A673 (cell line): ENCODE data around the gene SNAP29. TPM values are rescaled to one million over a fixed set of nuclear protein-coding genes. Genes with fewer than 3 reads are reported as not detected.

Source experiments
- BruUV-seq: library from RNA; stranded (reverse); fragments of 400-500 nt; replicated peaks from 2 replicates; lab custom pipeline; 2021; lab: Mats Ljungman, UMichigan
- CTCF ChIA-PET: fragments of 300-600 bp; sonication (Branson Sonifier 250); formaldehyde crosslinking; loops from one replicate; lab custom pipeline; 2022; ENCODE audit warnings: antibody characterized with exemption; lab: Charles Lee
- POLR2A ChIA-PET: fragments of 300-600 bp; sonication (Branson Sonifier 250); formaldehyde crosslinking; loops from one replicate; lab custom pipeline; 2022; ENCODE audit warnings: antibody characterized with exemption; ENCODE audit not compliant: low non-redundant PET; lab: Charles Lee
- DNase-seq: peaks from one replicate; pipeline ENCODE4 v3.0.0-alpha.2; 2015; ENCODE audit warnings: low spot score
- H3K27ac ChIP-seq: fragments of 200-600 bp; sonication (generic); 2 replicates; pipeline ENCODE4 v1.5.1; 2016; ENCODE audit warnings: mixed run types, low read depth, mild to moderate bottlenecking, mixed read lengths, antibody characterized with exemption, low read length; ENCODE audit not compliant: poor library complexity, severe bottlenecking
- H3K27me3 ChIP-seq: fragments of 200-600 bp; sonication (generic); replicated peaks from 2 replicates; pipeline ENCODE4 v1.6.1; 2017; ENCODE audit warnings: mixed run types, low read depth, mild to moderate bottlenecking, mixed read lengths, antibody characterized with exemption, low read length; ENCODE audit not compliant: insufficient read depth, poor library complexity
- H3K36me3 ChIP-seq: fragments of 200-600 bp; sonication (generic); 2 replicates; pipeline ENCODE4 v1.6.1; 2016; ENCODE audit warnings: mixed run types, mild to moderate bottlenecking, mixed read lengths, antibody characterized with exemption, low read length; ENCODE audit not compliant: insufficient read depth, poor library complexity, severe bottlenecking
- H3K4me1 ChIP-seq: fragments of 200-600 bp; sonication (generic); 2 replicates; pipeline ENCODE4 v1.6.1; 2017; ENCODE audit warnings: mixed run types, mild to moderate bottlenecking, mixed read lengths, antibody characterized with exemption, low read length; ENCODE audit not compliant: insufficient read depth, poor library complexity, severe bottlenecking
- H3K4me3 ChIP-seq: fragments of 200-600 bp; sonication (generic); 2 replicates; pipeline ENCODE4 v1.5.1; 2016; ENCODE audit warnings: low read depth, mixed run types, mild to moderate bottlenecking, mixed read lengths, low read length; ENCODE audit not compliant: poor library complexity, severe bottlenecking
- H3K9me3 ChIP-seq: fragments of 200-600 bp; sonication (generic); 2 replicates; pipeline ENCODE4 v1.6.1; 2016; ENCODE audit warnings: mixed run types, low read depth, mild to moderate bottlenecking, mixed read lengths, antibody characterized with exemption, low read length; ENCODE audit not compliant: poor library complexity, severe bottlenecking
- EZH2 ChIP-seq: fragments of 200-600 bp; sonication (generic); IDR thresholded peaks from 2 replicates; pipeline ENCODE4 v1.6.1; 2017; ENCODE audit warnings: borderline replicate concordance, low read depth, mild to moderate bottlenecking, mixed read lengths, antibody characterized with exemption, low read length; ENCODE audit not compliant: poor library complexity, severe bottlenecking
- intact Hi-C: fragments of 100-400 bp; cut with micrococcal nuclease; formaldehyde crosslinking; loops from one replicate; pipeline ENCODE4 v1.10.0; 2022; ENCODE audit not compliant: unreplicated experiment
- total RNA-seq: library from RNA; stranded (reverse); gene quantifications from 2 replicates; pipeline ENCODE4 v1.2.3, GENCODE V29; 2021
- TF ChIP-seq, protein P1 (sequence below): fragments of 300-800, 200-600 bp; sonication (generic); conservative IDR thresholded peaks from 2 replicates; pipeline ENCODE4 v1.5.1; 2017; ENCODE audit warnings: low read depth, mild to moderate bottlenecking, antibody characterized with exemption, low read length, moderate library complexity, mixed read lengths

The SNAP29 gene
- total RNA-seq, 1 experiment from 2014 or later, result 35.3 TPM

DNA sequence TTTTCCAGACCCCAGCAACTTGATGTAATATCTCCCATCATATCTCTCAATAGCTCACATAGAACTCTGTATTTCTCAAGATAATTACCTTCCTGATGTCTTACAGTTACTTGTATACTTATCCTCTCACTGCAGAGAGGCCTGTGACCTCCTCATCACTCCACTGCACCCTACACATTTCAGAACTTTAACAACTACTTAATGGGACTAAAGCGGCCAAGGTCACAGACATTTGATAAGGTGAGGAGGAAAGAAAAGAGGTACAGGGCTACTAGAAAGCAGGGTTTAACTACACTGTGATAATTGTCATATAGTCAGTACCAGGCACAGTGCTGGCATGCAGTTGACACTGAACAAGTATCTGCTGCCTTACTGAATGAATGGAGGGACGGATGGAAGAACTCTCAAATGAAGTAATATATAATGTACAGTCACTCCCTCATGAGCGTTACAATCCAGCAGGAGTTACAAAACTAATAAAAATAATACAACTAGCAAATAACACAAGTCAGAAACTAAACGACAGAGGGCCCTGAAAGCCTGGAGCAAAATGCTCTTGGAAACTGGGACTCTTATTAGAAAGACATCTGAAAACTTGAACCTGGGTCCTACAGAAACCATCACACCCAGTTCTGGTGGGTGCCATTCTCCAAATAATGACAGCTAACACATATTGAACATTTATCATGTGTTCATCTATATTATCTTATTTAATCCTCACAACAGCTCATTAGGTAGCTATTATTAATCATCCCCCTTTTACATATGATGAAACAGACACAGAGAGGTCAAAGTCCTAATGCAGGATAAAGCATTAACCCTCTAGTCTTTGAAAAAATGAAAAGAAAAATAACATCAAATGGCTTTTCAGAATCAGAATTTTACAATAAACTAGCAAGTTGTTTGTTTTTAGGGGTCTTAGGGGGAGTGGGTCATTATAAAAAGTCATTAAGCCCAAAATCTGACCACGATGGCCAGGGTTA, 14.5 kb upstream of the SNAP29 start:
- Histone ChIP-seq H3K27me3 (no peaks in the 10 kb centered on the region), H3K27ac (no peak overlapping the region), H3K9me3 (no peaks in the 10 kb centered on the region), H3K36me3 (no peaks in the 10 kb centered on the region), H3K4me1 (no peaks in the 10 kb centered on the region), H3K4me3 (no peak overlapping the region)
- ChIA-PET CTCF (no interaction called here), POLR2A (no interaction called here)
- DNase-seq, result no peak
- no TSS peak for BruUV-seq
- TF ChIP-seq, protein P1, sequence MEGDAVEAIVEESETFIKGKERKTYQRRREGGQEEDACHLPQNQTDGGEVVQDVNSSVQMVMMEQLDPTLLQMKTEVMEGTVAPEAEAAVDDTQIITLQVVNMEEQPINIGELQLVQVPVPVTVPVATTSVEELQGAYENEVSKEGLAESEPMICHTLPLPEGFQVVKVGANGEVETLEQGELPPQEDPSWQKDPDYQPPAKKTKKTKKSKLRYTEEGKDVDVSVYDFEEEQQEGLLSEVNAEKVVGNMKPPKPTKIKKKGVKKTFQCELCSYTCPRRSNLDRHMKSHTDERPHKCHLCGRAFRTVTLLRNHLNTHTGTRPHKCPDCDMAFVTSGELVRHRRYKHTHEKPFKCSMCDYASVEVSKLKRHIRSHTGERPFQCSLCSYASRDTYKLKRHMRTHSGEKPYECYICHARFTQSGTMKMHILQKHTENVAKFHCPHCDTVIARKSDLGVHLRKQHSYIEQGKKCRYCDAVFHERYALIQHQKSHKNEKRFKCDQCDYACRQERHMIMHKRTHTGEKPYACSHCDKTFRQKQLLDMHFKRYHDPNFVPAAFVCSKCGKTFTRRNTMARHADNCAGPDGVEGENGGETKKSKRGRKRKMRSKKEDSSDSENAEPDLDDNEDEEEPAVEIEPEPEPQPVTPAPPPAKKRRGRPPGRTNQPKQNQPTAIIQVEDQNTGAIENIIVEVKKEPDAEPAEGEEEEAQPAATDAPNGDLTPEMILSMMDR, result no peak
- no peak for TF ChIP-seq EZH2
- intact Hi-C loops, result no loop called here

DNA sequence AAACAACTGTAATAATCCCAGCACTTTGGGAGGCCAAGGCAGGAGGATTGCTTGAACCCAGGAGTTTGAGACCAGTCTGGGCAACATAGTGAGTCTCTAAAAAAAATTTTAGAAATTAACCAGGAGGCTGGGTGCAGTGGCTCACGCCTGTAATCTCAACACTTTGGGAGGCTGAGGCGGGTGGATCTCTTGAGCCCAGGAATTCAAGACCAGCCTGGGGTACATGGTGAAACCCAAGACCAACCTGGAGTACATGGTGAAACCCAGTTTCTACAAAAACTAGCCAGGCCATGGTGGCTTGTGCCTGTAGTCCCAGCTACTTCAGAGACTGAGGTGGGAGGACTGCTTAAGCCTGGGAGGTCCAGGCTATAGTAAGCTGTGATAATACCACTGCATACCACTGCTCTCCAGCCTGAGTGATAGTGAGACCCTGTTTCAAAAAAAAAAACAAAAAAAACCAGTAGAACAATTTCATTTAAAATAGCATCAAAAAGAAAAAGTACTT, 11.4 kb upstream of the SNAP29 start:
- POLR2A ChIA-PET, result no interaction called here
- TF ChIP-seq, protein P1, result no peak
- TF ChIP-seq EZH2, result no peak
- Histone ChIP-seq H3K4me3 (no peak overlapping the region), H3K4me1 (peaks cover 4% of the 10 kb centered on the region), H3K9me3 (no peaks in the 10 kb centered on the region), H3K27ac (no peak overlapping the region), H3K27me3 (no peaks in the 10 kb centered on the region), H3K36me3 (no peaks in the 10 kb centered on the region)
- CTCF ChIA-PET, result no interaction called here
- intact Hi-C loops, result no loop called here
- no TSS peak for BruUV-seq
- DNase-seq, result no peak

DNA sequence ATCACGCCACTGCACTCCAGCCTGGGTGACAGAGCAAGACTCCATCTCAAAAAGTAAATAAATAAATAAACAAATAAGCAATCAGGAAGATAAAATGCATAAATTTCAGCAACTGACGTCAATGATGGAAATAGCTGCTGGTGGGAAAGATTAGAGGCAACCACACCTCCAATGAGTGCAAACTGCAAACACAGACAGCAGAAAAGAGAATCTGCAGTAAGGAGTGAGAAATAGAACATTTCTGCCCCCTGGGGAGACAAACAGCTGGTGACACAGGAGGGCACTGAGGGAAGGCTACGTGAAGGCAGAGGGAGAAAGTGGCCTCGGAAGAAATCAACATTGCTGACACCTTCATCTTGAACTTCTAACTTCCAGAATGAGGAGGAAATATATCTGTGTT, 6.7 kb upstream of the SNAP29 start:
- no peak overlapping the region for H3K4me3 ChIP-seq
- peak; percentile 12 for DNase-seq
- H3K4me1 ChIP-seq, result peaks cover 10% of the 10 kb centered on the region
- CTCF ChIA-PET, result no interaction called here
- no peaks in the 10 kb centered on the region for H3K9me3 ChIP-seq
- no peaks in the 10 kb centered on the region for H3K27me3 ChIP-seq
- intact Hi-C loops, result no loop called here
- POLR2A ChIA-PET, result no interaction called here
- H3K27ac ChIP-seq, result no peak overlapping the region
- TF ChIP-seq, protein P1, result no peak
- no peak for TF ChIP-seq EZH2
- BruUV-seq, result no TSS peak
- H3K36me3 ChIP-seq, result no peaks in the 10 kb centered on the region
